GM12801 (cell line): ENCODE measurements around the gene RANGRF.

ENCODE experiments used
- TF ChIP-seq, protein P1 (sequence below): IDR thresholded peaks from one replicate; pipeline ENCODE4 v1.5.1; 2011; ENCODE audit warnings: control low read depth; ENCODE audit not compliant: insufficient read length; ENCODE audit errors: extremely low read depth

Gene RANGRF

DNA sequence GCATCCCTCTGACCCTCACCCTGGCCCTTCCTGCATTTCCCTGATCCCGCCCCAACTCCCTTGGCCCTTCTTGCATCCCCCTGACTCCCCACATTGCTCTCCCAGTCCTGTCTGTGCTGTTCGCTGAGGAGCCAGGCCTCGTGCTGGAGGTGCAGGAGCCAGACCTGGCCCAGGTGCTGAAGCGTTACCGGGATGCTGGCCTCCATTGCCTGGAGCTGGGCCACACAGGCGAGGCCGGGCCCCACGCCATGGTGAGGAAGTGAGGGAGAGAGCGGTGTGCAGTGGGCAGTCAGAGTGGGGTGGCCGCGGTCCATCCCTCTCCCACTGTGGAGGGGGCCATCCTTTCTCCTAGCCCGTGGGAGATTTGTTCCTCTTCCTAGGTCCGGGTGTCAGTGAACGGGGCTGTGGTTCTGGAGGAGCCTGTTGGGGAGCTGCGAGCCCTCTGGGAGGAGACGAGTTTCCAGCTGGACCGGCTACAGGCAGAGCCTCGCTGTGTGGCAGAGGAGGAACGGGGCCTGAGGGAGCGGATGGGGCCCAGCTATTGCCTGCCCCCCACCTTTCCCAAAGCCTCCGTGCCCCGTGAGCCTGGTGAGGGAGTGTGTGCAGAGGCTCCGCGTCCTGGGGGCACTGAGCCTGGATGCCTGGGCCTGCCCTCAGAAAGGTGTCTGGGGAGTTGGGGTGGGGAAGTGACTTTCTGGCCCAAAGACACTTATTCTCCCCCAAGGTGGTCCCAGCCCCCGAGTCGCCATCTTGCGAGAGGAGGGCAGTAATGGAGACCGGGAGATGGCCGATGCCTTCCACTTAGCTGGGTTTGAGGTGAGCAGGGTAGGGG, 21.6 kb upstream of the RANGRF start:
- TF ChIP-seq, protein P1, sequence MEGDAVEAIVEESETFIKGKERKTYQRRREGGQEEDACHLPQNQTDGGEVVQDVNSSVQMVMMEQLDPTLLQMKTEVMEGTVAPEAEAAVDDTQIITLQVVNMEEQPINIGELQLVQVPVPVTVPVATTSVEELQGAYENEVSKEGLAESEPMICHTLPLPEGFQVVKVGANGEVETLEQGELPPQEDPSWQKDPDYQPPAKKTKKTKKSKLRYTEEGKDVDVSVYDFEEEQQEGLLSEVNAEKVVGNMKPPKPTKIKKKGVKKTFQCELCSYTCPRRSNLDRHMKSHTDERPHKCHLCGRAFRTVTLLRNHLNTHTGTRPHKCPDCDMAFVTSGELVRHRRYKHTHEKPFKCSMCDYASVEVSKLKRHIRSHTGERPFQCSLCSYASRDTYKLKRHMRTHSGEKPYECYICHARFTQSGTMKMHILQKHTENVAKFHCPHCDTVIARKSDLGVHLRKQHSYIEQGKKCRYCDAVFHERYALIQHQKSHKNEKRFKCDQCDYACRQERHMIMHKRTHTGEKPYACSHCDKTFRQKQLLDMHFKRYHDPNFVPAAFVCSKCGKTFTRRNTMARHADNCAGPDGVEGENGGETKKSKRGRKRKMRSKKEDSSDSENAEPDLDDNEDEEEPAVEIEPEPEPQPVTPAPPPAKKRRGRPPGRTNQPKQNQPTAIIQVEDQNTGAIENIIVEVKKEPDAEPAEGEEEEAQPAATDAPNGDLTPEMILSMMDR, result no peak

DNA sequence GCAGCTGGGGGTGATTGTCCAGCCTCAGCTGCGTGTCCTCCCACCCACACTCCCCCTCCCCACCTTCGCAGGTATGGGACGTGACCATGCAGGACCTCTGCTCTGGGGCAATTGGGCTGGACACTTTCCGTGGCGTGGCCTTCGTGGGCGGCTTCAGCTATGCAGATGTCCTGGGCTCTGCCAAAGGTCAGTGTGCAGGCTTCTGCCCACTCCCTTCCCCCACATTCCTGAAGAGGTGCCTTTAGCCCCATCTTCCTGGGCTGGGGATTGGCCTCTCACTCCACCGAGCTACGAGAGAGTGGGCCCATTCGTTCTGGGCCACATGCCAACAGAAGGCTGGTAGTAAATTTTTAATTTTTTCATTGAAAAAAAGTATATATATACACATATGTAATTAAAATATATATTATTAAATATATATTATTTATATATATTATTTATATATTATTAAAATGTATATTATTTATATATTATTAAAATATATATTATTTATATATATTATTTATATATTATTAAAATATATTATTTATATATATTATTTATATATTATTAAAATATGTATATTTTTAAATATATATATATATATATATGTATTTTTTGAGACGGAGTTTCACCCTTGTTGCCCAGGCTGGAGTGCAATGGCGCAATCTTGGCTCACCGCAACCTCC, 20.9 kb upstream of the RANGRF start:
- TF ChIP-seq, protein P1, result no peak

DNA sequence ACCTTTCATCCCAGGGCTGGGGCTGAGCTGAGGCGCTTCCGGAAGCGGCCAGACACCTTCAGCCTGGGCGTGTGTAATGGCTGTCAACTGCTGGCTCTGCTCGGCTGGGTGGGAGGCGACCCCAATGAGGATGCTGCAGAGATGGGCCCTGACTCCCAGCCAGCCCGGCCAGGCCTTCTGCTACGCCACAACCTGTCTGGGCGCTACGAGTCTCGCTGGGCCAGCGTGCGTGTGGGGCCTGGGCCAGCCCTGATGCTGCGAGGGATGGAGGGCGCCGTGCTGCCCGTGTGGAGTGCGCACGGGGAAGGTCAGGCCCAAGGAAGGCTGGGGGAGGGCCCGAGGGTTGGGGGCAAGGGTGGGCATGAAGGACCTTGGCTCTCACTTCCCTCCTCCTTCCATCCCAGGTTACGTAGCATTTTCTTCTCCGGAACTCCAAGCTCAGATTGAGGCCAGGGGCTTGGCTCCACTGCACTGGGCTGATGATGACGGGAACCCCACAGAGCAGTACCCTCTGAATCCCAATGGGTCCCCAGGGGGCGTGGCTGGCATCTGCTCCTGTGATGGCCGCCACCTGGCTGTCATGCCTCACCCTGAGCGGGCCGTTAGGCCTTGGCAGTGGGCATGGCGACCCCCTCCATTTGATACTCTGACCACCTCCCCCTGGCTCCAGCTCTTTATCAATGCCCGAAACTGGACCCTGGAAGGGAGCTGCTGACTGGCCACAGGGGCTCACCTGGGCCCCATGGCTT, 19.7 kb upstream of the RANGRF start:
- TF ChIP-seq, protein P1, result no peak

DNA sequence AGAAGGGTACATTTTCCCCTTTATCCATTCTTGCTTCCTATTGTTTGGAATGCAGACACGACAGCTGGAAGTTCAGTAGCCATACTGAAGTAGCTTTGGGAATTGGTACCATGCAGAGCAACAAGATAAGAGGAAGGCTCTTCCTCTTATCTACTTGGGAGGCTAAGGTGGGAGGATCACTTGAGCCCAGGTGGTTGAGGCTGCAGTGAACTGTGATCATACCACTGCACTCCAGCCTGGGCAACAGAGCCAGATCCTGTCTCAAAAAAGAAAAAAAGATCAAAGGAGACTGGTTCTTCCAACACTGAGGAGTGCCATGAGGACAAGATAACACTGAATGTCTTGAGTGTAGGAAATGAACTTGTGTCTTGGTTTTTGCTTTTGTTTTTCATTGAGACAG, 16.0 kb upstream of the RANGRF start:
- TF ChIP-seq, protein P1, result no peak

DNA sequence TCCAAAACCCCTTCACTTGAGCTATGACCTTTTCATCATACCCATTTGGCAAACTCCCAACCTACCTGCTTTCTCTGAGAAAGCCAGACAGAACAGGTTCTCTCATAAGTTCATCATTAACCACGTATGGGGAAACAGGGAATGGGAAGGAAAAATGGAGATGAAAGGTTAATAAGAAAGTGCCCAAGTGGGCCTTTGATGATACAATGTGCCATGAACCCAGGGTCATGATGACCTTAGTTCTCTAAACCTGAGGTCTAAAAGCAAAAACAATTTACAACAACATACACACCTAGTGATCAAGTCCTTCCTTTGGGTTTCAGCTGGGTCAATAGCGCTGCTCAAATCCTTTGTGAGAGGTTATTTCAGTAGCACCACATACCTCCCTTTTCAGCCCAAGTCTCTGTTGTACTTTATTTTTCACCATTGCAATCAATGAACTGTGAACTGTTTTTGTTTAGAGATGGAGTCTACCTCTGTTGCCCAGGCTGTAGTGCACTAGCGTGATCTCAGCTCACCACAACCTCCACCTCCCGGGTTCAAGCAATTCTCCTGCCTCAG, 14.5 kb upstream of the RANGRF start:
- TF ChIP-seq, protein P1, result no peak

DNA sequence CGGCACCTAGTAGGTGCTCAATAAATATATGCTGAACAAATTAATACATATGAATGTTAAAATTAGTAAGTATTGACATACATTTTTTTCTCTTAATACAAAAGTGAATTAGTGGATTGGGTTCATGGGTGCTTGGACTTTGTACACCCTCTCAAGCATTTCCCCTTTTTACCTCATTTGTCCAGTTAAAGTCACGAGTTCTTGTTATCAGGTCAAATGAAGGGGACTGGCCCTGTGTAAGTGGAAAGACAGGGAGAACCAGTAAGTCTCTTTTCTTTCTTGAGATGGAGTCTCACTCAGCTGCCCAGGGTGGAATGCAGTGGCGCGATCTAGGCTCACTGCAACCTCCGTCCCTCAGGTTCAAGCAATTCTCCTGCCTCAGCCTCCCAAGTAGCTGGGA, 13.7 kb upstream of the RANGRF start:
- TF ChIP-seq, protein P1, result no peak
